Left ventricle myocardium superior (tissue), 1 donor: Measurements from ENCODE around the gene HDAC4. TPM values are rescaled to one million over a fixed set of nuclear protein-coding genes. Genes with fewer than 3 reads are reported as not detected.

Experiments
- ATAC-seq: fragments of 200-7000 bp; cut with Tn5 transposase; one replicate; pipeline ENCODE4 v1.9.1; 2020; ENCODE audit warnings: mild to moderate bottlenecking, moderate library complexity
- DNase-seq: peaks from one replicate; pipeline ENCODE4 v3.0.0-alpha.2; 2020
- intact Hi-C: fragments of 100-400 bp; cut with micrococcal nuclease; formaldehyde crosslinking; loops from one replicate; pipeline ENCODE4 v1.11.0; 2022
- total RNA-seq: library from RNA; stranded (reverse); fragmentation: NEBNext Ultra II Directional; extraction: Animal tissue kit (Norgen Biotek cat#: 25700); gene quantifications from one replicate; pipeline ENCODE4 v1.2.1, GENCODE V29; 2021
- donor health status: DM: no; HTN: yes; CAD: no; lungs with severe emphysema.

HDAC4 gene
- total RNA-seq, 1 donor from 2014 or later, result 25.6 TPM

- no peak for DNase-seq
- intact Hi-C loops, result loop anchor here (5.0 kb wide), 1 partner anchor 83 kb away; no protein-coding TSS in a partner anchor
- no peak for ATAC-seq
These were observed 762 bp downstream of the HDAC4 start for GRCh38 chr2:239399921-239400595.

- intact Hi-C loops, result no loop called here
- peak; percentile 69 for DNase-seq
- no peak for ATAC-seq
These were observed 1.3 kb downstream of the HDAC4 start for GRCh38 chr2:239399433-239399920.

- intact Hi-C loops, result no loop called here
- no peak for DNase-seq
- no peak for ATAC-seq
These were observed 2.3 kb downstream of the HDAC4 start for GRCh38 chr2:239398521-239398921.

GRCh38 chr2:239397931-239398471 is 2.8 kb downstream of the HDAC4 start:
- no peak for DNase-seq
- no peak for ATAC-seq
- intact Hi-C loops, result no loop called here

GRCh38 chr2:239396881-239397681 is 3.7 kb downstream of the HDAC4 start:
- intact Hi-C loops, result no loop called here
- peak; percentile 4 for ATAC-seq
- DNase-seq, result peak; percentile 65

GRCh38 chr2:239395524-239395923 is 5.3 kb downstream of the HDAC4 start:
- intact Hi-C loops, result no loop called here
- DNase-seq (no peak), ATAC-seq (peak; percentile 60)

GRCh38 chr2:239394978-239395377 is 5.8 kb downstream of the HDAC4 start:
- no peak for ATAC-seq
- intact Hi-C loops, result no loop called here
- DNase-seq, result no peak

- no peak for DNase-seq
- intact Hi-C loops, result no loop called here
- no peak for ATAC-seq
These were observed 6.4 kb downstream of the HDAC4 start for GRCh38 chr2:239394346-239394945.

- intact Hi-C loops, result no loop called here
- DNase-seq, result no peak
These were observed 6.9 kb downstream of the HDAC4 start for GRCh38 chr2:239393941-239394340.

GRCh38 chr2:239393388-239393940 is 7.4 kb downstream of the HDAC4 start:
- DNase-seq (peak; percentile 85), ATAC-seq (peak; percentile 45)
- intact Hi-C loops, result no loop called here

More at GRCh38 chr2:239393941-239394340, 6.9 kb downstream of the HDAC4 start:
- ATAC-seq, result no peak

- intact Hi-C loops, result no loop called here
- ATAC-seq (no peak), DNase-seq (no peak)
These were observed 8.0 kb downstream of the HDAC4 start for GRCh38 chr2:239392688-239393387.

- intact Hi-C loops, result no loop called here
- ATAC-seq, result no peak
- no peak for DNase-seq
These were observed 8.8 kb downstream of the HDAC4 start for GRCh38 chr2:239392072-239392357.

GRCh38 chr2:239391286-239392071 is 9.3 kb downstream of the HDAC4 start:
- no peak for DNase-seq
- intact Hi-C loops, result no loop called here

GRCh38 chr2:239390546-239391285 is 10.1 kb downstream of the HDAC4 start:
- ATAC-seq (peak; percentile 15), DNase-seq (no peak)
- intact Hi-C loops, result no loop called here

More at GRCh38 chr2:239391286-239392071, 9.3 kb downstream of the HDAC4 start:
- ATAC-seq, result no peak

GRCh38 chr2:239389414-239390329 is 11.1 kb downstream of the HDAC4 start:
- intact Hi-C loops, result no loop called here
- no peak for ATAC-seq
- DNase-seq, result no peak
